HL-60 (cell line): Measurements from ENCODE around the gene NFASC.

Source experiments
- GABPA ChIP-seq: IDR thresholded peaks from 2 replicates; pipeline ENCODE4 v1.6.1; 2012; ENCODE audit warnings: low read depth
- POLR2AphosphoS5 ChIP-seq: IDR thresholded peaks from 2 replicates; pipeline ENCODE4 v1.6.1; 2012; ENCODE audit warnings: low read depth
- REST ChIP-seq: IDR thresholded peaks from 2 replicates; pipeline ENCODE4 v1.6.1; 2012; ENCODE audit warnings: low read depth; ENCODE audit not compliant: insufficient replicate concordance
- TF ChIP-seq, protein P1 (sequence below): IDR thresholded peaks from one replicate; pipeline ENCODE4 v1.5.1; 2011; ENCODE audit warnings: low read length, control low read depth, inconsistent platforms; ENCODE audit not compliant: insufficient read depth

DNA sequence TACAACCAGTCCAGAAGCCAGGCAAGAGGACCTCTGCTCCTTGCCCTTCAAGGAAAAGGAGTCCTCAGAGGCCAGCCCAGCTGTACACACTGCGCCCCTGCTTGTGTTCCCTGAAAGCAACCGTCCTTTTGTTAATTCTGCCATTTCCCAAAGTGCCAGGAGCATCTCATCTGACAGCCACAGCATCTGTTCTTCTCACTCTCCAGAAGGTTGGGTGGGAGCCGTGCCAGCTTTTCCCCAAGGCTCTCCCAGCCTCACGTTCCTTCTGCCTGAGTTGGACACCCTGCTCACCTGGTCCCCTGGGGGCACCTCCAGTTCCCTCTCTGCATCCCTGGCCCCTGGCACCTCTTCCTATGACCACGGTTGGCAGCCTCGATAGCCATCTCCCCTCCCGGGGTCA lies 161.8 kb downstream of the NFASC start:
- TF ChIP-seq, protein P1, sequence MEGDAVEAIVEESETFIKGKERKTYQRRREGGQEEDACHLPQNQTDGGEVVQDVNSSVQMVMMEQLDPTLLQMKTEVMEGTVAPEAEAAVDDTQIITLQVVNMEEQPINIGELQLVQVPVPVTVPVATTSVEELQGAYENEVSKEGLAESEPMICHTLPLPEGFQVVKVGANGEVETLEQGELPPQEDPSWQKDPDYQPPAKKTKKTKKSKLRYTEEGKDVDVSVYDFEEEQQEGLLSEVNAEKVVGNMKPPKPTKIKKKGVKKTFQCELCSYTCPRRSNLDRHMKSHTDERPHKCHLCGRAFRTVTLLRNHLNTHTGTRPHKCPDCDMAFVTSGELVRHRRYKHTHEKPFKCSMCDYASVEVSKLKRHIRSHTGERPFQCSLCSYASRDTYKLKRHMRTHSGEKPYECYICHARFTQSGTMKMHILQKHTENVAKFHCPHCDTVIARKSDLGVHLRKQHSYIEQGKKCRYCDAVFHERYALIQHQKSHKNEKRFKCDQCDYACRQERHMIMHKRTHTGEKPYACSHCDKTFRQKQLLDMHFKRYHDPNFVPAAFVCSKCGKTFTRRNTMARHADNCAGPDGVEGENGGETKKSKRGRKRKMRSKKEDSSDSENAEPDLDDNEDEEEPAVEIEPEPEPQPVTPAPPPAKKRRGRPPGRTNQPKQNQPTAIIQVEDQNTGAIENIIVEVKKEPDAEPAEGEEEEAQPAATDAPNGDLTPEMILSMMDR = no peak
- TF ChIP-seq GABPA (no peak), REST (no peak), POLR2AphosphoS5 (no peak)
